H1 (cell line): ENCODE results near the gene GANAB. TPM values are rescaled to one million over a fixed set of nuclear protein-coding genes. Genes with fewer than 3 reads are reported as not detected.

ENCODE experiments used
- CTCF ChIA-PET: fragments of 300-600 bp; sonication (Branson Sonifier 250); formaldehyde crosslinking; loops from one replicate; lab custom pipeline; 2021; ENCODE audit not compliant: partially characterized antibody; lab: Charles Lee
- POLR2A ChIA-PET: fragments of 300-600 bp; sonication (Branson Sonifier 250); formaldehyde crosslinking; loops from one replicate; lab custom pipeline; 2021; ENCODE audit warnings: inconsistent platforms; ENCODE audit not compliant: partially characterized antibody; lab: Charles Lee
- DNase-seq, 2 experiments: peaks; one replicate each; pipeline versions ENCODE4 v3.0.0 to v3.0.0-alpha.2; 2010 to 2022; ENCODE audit warnings: low spot score in 2 of 2, low read depth in 1 of 2, mixed read lengths in 1 of 2
- FAIRE-seq: peaks from 2 replicates; lab custom pipeline; 2011; peaks lifted over from hg19 to GRCh38; lab: Jason Lieb, UNC
- H2AFZ ChIP-seq: 2 replicates; pipeline ENCODE4 v1.8.1; 2012; ENCODE audit warnings: low read length, inconsistent platforms
- H2AK5ac ChIP-seq: 2 replicates; pipeline ENCODE4 v1.6.1; 2013; ENCODE audit warnings: low read depth, low read length
- H2BK120ac ChIP-seq: replicated peaks from 2 replicates; pipeline ENCODE3; 2013; ENCODE audit warnings: low read depth, low read length, inconsistent platforms
- H2BK12ac ChIP-seq: 2 replicates; pipeline ENCODE4 v1.6.1; 2013; ENCODE audit warnings: low read depth, low read length
- H2BK15ac ChIP-seq: 2 replicates; pipeline ENCODE4 v1.6.1; 2013; ENCODE audit warnings: low read length
- H2BK20ac ChIP-seq: 2 replicates; pipeline ENCODE4 v1.6.1; 2013; ENCODE audit warnings: low read length
- H2BK5ac ChIP-seq: 2 replicates; pipeline ENCODE4 v1.6.1; 2013; ENCODE audit warnings: low read depth, low read length
- H3K14ac ChIP-seq: 2 replicates; pipeline ENCODE4 v1.6.1; 2013; ENCODE audit warnings: inconsistent platforms; ENCODE audit not compliant: insufficient read length
- H3K18ac ChIP-seq: 2 replicates; pipeline ENCODE4 v1.6.1; 2013; ENCODE audit warnings: low read length; ENCODE audit errors: extremely low read depth
- H3K23ac ChIP-seq: 2 replicates; pipeline ENCODE4 v1.6.1; 2013; ENCODE audit warnings: inconsistent platforms; ENCODE audit not compliant: insufficient read length
- H3K23me2 ChIP-seq: 2 replicates; pipeline ENCODE4 v1.6.1; 2013; ENCODE audit warnings: low read depth, low read length
- H3K27ac ChIP-seq: 2 replicates; pipeline ENCODE4 v1.6.1; 2011; ENCODE audit warnings: low read depth, low read length, inconsistent platforms
- H3K27me3 ChIP-seq, 4 experiments: replicated peaks in 1 of 4; 1 replicate in 1 of 4; 2 replicates in 3 of 4; pipeline versions ENCODE4 v1.6.1 to v1.8.1; 2011 to 2013; ENCODE audit warnings: low read length in 3 of 4, mild to moderate bottlenecking in 3 of 4, inconsistent platforms in 2 of 4, mixed read lengths in 2 of 4, moderate library complexity in 1 of 4; ENCODE audit not compliant: control insufficient read depth in 3 of 4, insufficient read depth in 3 of 4; ENCODE audit errors: extremely low read depth in 1 of 4
- H3K36me3 ChIP-seq, 4 experiments: 2 replicates each; pipeline versions ENCODE4 v1.6.1 to v1.8.1; 2011 to 2013; ENCODE audit warnings: mild to moderate bottlenecking in 4 of 4, low read length in 3 of 4, moderate library complexity in 2 of 4, control low read depth in 1 of 4, inconsistent platforms in 1 of 4; ENCODE audit not compliant: insufficient read depth in 4 of 4, control insufficient read depth in 2 of 4
- H3K4ac ChIP-seq: replicated peaks from 2 replicates; pipeline ENCODE3; 2013; ENCODE audit warnings: low read length, low read depth, mixed read lengths, inconsistent platforms; ENCODE audit not compliant: insufficient read length
- H3K4me1 ChIP-seq, 4 experiments: replicated peaks in 1 of 4; 1 replicate in 1 of 4; 2 replicates in 3 of 4; pipeline versions ENCODE4 v1.6.1 to v1.8.1; 2011 to 2013; ENCODE audit warnings: low read length in 3 of 4, inconsistent platforms in 2 of 4, mixed read lengths in 1 of 4; ENCODE audit not compliant: insufficient read depth in 4 of 4, control insufficient read depth in 3 of 4
- H3K4me2 ChIP-seq, 2 experiments: 2 replicates each; pipeline versions ENCODE4 v1.6.1 to v1.8.1; 2011 to 2013; ENCODE audit warnings: low read depth in 2 of 2, low read length in 2 of 2, control low read depth in 1 of 2, inconsistent platforms in 1 of 2, mild to moderate bottlenecking in 1 of 2; ENCODE audit not compliant: insufficient read depth in 1 of 2
- H3K4me3 ChIP-seq, 4 experiments: fragments of 200-600, 300-600 bp in 1 of 4; sonication (generic), shearing (Covaris generic), sonication (Bioruptor Twin) in 1 of 4; 2 replicates each; pipeline versions ENCODE4 v1.5.1 to v1.8.1; 2011 to 2016; ENCODE audit warnings: low read length in 4 of 4, low read depth in 3 of 4, control low read depth in 2 of 4, inconsistent platforms in 2 of 4, mild to moderate bottlenecking in 2 of 4, mixed read lengths in 1 of 4, moderate library complexity in 1 of 4; ENCODE audit not compliant: insufficient read depth in 2 of 4; ENCODE audit errors: extremely low read depth in 1 of 4
- H3K56ac ChIP-seq: replicated peaks from 2 replicates; pipeline ENCODE3; 2013; ENCODE audit warnings: low read depth, mild to moderate bottlenecking, mixed read lengths, low read length, inconsistent platforms; ENCODE audit not compliant: insufficient read length
- H3K79me1 ChIP-seq: 2 replicates; pipeline ENCODE4 v1.6.1; 2013; ENCODE audit warnings: low read depth, low read length, control low read depth
- H3K79me2 ChIP-seq, 2 experiments: 2 replicates each; pipeline versions ENCODE4 v1.6.1 to v1.8.1; 2012 to 2013; ENCODE audit warnings: low read length in 2 of 2, mild to moderate bottlenecking in 2 of 2, inconsistent platforms in 1 of 2; ENCODE audit not compliant: insufficient read depth in 2 of 2, control insufficient read depth in 1 of 2
- H3K9ac ChIP-seq, 4 experiments: replicated peaks in 1 of 4; 1 replicate in 1 of 4; 2 replicates in 3 of 4; pipeline versions ENCODE4 v1.6.1 to v1.8.1; 2011 to 2013; ENCODE audit warnings: low read depth in 3 of 4, low read length in 3 of 4, control low read depth in 2 of 4, mild to moderate bottlenecking in 2 of 4, moderate library complexity in 2 of 4, inconsistent platforms in 1 of 4; ENCODE audit errors: extremely low read depth in 1 of 4
- H3K9me3 ChIP-seq, 2 experiments: 2 replicates each; pipeline versions ENCODE4 v1.6.1 to v1.8.1; 2012 to 2013; ENCODE audit warnings: mild to moderate bottlenecking in 2 of 2, moderate library complexity in 2 of 2, control low read depth in 1 of 2, inconsistent platforms in 1 of 2, low read depth in 1 of 2, low read length in 1 of 2, mixed read lengths in 1 of 2; ENCODE audit not compliant: insufficient read depth in 2 of 2
- H4K20me1 ChIP-seq, 2 experiments: replicated peaks in 1 of 2; 2 replicates each; pipeline versions ENCODE3 to v1.8.1; 2011 to 2013; ENCODE audit warnings: inconsistent platforms in 2 of 2, low read length in 2 of 2, mild to moderate bottlenecking in 1 of 2; ENCODE audit not compliant: insufficient read depth in 2 of 2, control insufficient read depth in 1 of 2
- H4K5ac ChIP-seq: 2 replicates; pipeline ENCODE4 v1.6.1; 2013; ENCODE audit warnings: low read length, low read depth, mixed read lengths, inconsistent platforms; ENCODE audit not compliant: insufficient read length
- H4K8ac ChIP-seq: 2 replicates; pipeline ENCODE4 v1.8.0; 2013; ENCODE audit warnings: mild to moderate bottlenecking, moderate library complexity, low read length, inconsistent platforms; ENCODE audit not compliant: insufficient read depth; ENCODE audit errors: extremely low read depth
- H4K91ac ChIP-seq: replicated peaks from 2 replicates; pipeline ENCODE3; 2013; ENCODE audit warnings: low read length, mixed read lengths, inconsistent platforms; ENCODE audit not compliant: insufficient read length
- ASH2L ChIP-seq: fragments of 200-600, 300-600 bp; sonication (generic); IDR thresholded peaks from one replicate; pipeline ENCODE4 v1.7.1; 2017; ENCODE audit warnings: low read length
- ATF2 ChIP-seq: IDR thresholded peaks from 2 replicates; pipeline ENCODE4 v1.6.1; 2012; ENCODE audit warnings: low read length, inconsistent platforms
- BRCA1 ChIP-seq: IDR thresholded peaks from 2 replicates; pipeline ENCODE4 v1.6.1; 2012; ENCODE audit warnings: low read depth, low read length, improper control_type of control experiment
- CHD2 ChIP-seq: IDR thresholded peaks from 2 replicates; pipeline ENCODE4 v1.6.1; 2012; ENCODE audit warnings: low read length, improper control_type of control experiment
- MAFK ChIP-seq: IDR thresholded peaks from 2 replicates; pipeline ENCODE4 v1.6.1; 2012; ENCODE audit warnings: low read depth, mild to moderate bottlenecking, improper control_type of control experiment, low read length
- NRF1 ChIP-seq: IDR thresholded peaks from 2 replicates; pipeline ENCODE4 v1.6.1; 2011; ENCODE audit warnings: mild to moderate bottlenecking, low read depth, low read length, improper control_type of control experiment
- PHF8 ChIP-seq: fragments of 200-600 bp; sonication (generic); conservative IDR thresholded peaks from 2 replicates; pipeline ENCODE4 v1.7.1; 2012; ENCODE audit warnings: low read depth, mild to moderate bottlenecking, inconsistent platforms, low read length, moderate library complexity
- RXRA ChIP-seq: IDR thresholded peaks from 2 replicates; pipeline ENCODE4 v1.6.1; 2011; ENCODE audit warnings: low read depth, mild to moderate bottlenecking, low read length, moderate library complexity; ENCODE audit not compliant: insufficient read depth
- SP2 ChIP-seq: IDR thresholded peaks from 2 replicates; pipeline ENCODE4 v1.6.1; 2012; ENCODE audit warnings: mild to moderate bottlenecking, low read length, inconsistent platforms
- SRF ChIP-seq: IDR thresholded peaks from 2 replicates; pipeline ENCODE4 v1.6.1; 2011; ENCODE audit warnings: mild to moderate bottlenecking, low read depth, low read length, moderate library complexity
- TEAD4 ChIP-seq: IDR thresholded peaks from 2 replicates; pipeline ENCODE4 v1.6.1; 2012; ENCODE audit warnings: low read depth, low read length, inconsistent platforms, mixed read lengths
- WGBS, 2 experiments: shearing (Covaris generic) in 1 of 2; methylation state at CpG; one replicate each; pipeline versions ENCODE4 v1.1.6 to v1.1.7; 2013 to 2015; ENCODE audit warnings: low lambda C conversion rate in 2 of 2, mixed read lengths in 2 of 2, inconsistent platforms in 1 of 2, low coverage in 1 of 2, missing lambda C conversion rate in 1 of 2; ENCODE audit not compliant: insufficient replicate concordance in 2 of 2, insufficient coverage in 1 of 2, insufficient read length in 1 of 2; ENCODE audit errors: extremely low coverage in 1 of 2, missing lambda C conversion rate in 1 of 2; 5-methylcytosine and 5-hydroxymethylcytosine counted together
- polyA plus RNA-seq, 7 experiments: library from polyadenylated mRNA; depleted of rRNA in 3 of 7; stranded (reverse) in 5 of 7; unstranded in 2 of 7; fragments of >200 nt in 5 of 7; fragments of 200-250 nt in 2 of 7; gene quantifications; 1 replicate in 5 of 7; 2 replicates in 1 of 7; 4 replicates in 1 of 7; pipeline versions ENCODE4 v1.2.1 to v1.2.3, GENCODE V29; 2011 to 2013; ENCODE audit warnings: missing spikeins in 2 of 7, mixed read lengths in 2 of 7
- total RNA-seq: library from RNA; stranded (reverse); fragmentation: NEBNext Ultra II Directional; extraction: Animal tissue kit (Norgen Biotek cat#: 25700); gene quantifications from 2 replicates; pipeline ENCODE4 v1.2.1, GENCODE V29; 2021

Gene GANAB
- total and polyA plus RNA-seq, 2 of the 8 experiments (the other 6 are each of a cell fraction or from before 2014, with no cell fraction given), result 289 to 330 TPM

- FAIRE-seq (no peak), DNase-seq (no peak)
- H2BK120ac ChIP-seq, result no peak overlapping the region
- no peak overlapping the region for H2AK5ac ChIP-seq
- no peak overlapping the region for H3K4me2 ChIP-seq
- no peak overlapping the region for H3K18ac ChIP-seq
- H2BK5ac ChIP-seq, result no peak overlapping the region; the same call in 1 of the 2 replicates
- H3K27me3 ChIP-seq, result peaks cover 0 to 13% (median 11%) of the 10 kb centered on the region in 4 experiments; a peak in 6 of 7 replicates
- H3K79me2 ChIP-seq, result peaks cover 0 to 5% of the 10 kb centered on the region in 2 experiments; a peak in 2 of 4 replicates
- peaks cover 3 to 25% (median 11%) of the 10 kb centered on the region in 4 experiments for H3K4me1 ChIP-seq
- ChIA-PET CTCF (interaction anchor here (10.2 kb wide), 1 partner anchor 12 kb away, joined by 97 read pairs; the partner anchor contains the start of gene TUT1), POLR2A (interaction anchor here (0.7 to 15.8 kb wide), 7 partner anchors 9 to 236 kb away, joined by 4 to 235 read pairs (median 8); partner anchors contain the start of genes B3GAT3, C11orf98, CSKMT and EEF1G)
- H3K79me1 ChIP-seq, result no peaks in the 10 kb centered on the region; the same call in 1 of the 2 replicates
- H3K9me3 ChIP-seq, result no peaks in the 10 kb centered on the region
- H3K27ac ChIP-seq, result no peak overlapping the region
- H3K14ac ChIP-seq, result no peak overlapping the region
- peaks cover 19% of the 10 kb centered on the region; the same call in 1 of the 2 replicates for H3K23me2 ChIP-seq
- WGBS, 2 experiments, result 88% methylated on average over 6 of the region's 6 CpGs; no CpG with 5 or more reads in 1 of the 2 experiments
- H2BK15ac ChIP-seq, result no peak overlapping the region
- no peak overlapping the region for H2BK20ac ChIP-seq
- H3K23ac ChIP-seq, result no peak overlapping the region
- no peak overlapping the region; the same call in 1 of the 2 replicates for H4K8ac ChIP-seq
- no peak overlapping the region for H4K5ac ChIP-seq
- H3K4ac ChIP-seq, result no peak overlapping the region
- H2BK12ac ChIP-seq, result no peak overlapping the region
- H2AFZ ChIP-seq, result no peak overlapping the region
- H4K91ac ChIP-seq, result no peak overlapping the region
- no peak overlapping the region for H3K9ac ChIP-seq
- H4K20me1 ChIP-seq, result peaks cover 0 to 2% of the 10 kb centered on the region in 2 experiments
- no peak overlapping the region for H3K4me3 ChIP-seq
- H3K56ac ChIP-seq, result no peak overlapping the region
- TF ChIP-seq SP2 (no peak), BRCA1 (no peak), PHF8 (no peak), ASH2L (no peak), CHD2 (no peak), TEAD4 (no peak), ATF2 (no peak), MAFK (no peak), RXRA (no peak), SRF (no peak), NRF1 (no peak)
- TF ChIP-seq, all 59 proteins: peak for 0
- H3K36me3 ChIP-seq, result no peaks in the 10 kb centered on the region; a peak in 2 of 8 replicates
These were observed 40.9 kb downstream of the GANAB start for GRCh38 chr11:62605467-62605866.
